ENCODE results near the gene IGFBP2.

DNA sequence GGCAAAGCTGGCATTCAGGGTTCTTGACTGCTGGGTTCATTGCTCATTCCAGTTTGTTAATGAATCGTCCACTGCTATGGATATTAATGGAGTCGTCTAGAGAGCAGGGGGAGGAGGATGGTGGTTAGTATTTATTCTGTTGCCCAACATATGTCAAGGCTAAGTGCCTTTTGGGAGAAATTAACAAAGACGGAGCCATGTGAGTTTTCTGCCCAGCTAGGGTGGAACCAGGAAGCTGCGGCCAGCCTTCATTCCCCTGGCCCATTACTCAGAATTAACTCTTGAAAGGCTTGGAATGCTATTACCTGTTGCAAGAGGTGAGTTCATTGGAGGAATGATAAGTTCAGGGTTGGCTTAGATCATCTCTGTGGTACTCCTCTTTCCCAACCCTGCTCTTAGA is 19.3 kb downstream of the IGFBP2 start:
- TF ChIP-seq ZNF140 (CRISPR knock-in tag; IDR thresholded peaks at IDR 0.05) = no peak
- no peak for TF ChIP-seq KLF10 (CRISPR knock-in tag; IDR thresholded peaks at IDR 0.05)
- no peak for TF ChIP-seq ZNF263 (CRISPR knock-in tag; IDR thresholded peaks at IDR 0.05; ENCODE audit: borderline replicate concordance)
